GM18498 (cell line): Measurements from ENCODE around the gene CLRN1.
"Not testable (repeated sequence)": the region's sequence is repeated elsewhere in the genome, so short reads cannot be mapped to it uniquely, and the experiment has no call there.

Experiments
- ATAC-seq: cut with Tn5 transposase; IDR thresholded peaks from one replicate; pipeline ENCODE4 v1.9.1; 2021; ENCODE audit warnings: mild to moderate bottlenecking, moderate library complexity; ENCODE audit not compliant: unreplicated experiment

CLRN1 gene, protein sequence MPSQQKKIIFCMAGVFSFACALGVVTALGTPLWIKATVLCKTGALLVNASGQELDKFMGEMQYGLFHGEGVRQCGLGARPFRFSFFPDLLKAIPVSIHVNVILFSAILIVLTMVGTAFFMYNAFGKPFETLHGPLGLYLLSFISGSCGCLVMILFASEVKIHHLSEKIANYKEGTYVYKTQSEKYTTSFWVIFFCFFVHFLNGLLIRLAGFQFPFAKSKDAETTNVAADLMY

DNA sequence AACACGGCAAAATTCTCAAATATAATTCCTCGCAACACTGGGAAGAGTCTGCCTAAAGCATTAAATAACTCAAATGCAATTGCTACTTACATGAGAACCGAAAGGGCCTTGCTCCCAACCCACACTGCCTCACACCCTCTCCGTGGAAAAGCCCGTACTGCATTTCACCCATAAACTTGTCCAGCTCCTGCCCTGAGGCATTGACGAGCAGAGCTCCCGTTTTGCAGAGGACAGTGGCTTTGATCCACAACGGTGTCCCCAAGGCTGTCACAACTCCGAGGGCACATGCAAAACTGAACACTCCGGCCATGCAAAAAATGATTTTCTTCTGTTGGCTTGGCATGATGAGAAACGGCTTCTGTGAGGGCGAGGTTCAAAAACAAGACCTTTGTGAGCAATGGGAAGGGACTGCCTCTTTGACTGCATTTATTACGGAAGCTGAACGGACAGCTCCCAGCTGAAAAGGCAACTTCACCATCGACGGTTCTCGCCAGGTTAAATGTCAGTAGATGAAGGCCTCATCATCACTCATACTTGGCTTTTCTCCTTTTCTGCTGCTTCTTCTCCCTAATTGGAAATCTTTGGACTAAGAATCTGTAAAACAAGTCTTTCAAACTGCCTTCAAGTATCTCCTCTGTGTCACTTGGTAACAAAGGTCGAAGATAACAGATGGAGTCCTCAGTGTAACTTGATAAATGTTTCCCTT is at the start of gene CLRN1:
Gene CLRN1, minus strand, starts transcription at position 362 of the 706 bp plus-strand sequence. Its CDS starts 19 bp downstream, at position 343.
- no peak for ATAC-seq

DNA sequence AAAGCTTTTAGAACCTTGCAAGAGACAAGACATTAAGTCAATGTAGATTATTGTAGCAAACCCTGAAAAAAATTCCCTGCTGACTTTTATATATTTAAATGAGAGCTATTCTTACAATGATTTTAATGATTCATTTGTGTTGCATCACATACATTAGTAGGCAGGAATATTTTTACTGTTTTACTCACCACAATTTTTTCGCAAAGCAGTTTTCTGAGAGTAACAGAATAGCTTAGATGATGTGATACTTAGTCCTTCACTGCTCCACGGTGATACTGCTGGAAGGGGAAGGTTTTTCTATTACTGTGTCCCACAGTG is 43.9 kb upstream of the CLRN1 start:
- no peak for ATAC-seq

DNA sequence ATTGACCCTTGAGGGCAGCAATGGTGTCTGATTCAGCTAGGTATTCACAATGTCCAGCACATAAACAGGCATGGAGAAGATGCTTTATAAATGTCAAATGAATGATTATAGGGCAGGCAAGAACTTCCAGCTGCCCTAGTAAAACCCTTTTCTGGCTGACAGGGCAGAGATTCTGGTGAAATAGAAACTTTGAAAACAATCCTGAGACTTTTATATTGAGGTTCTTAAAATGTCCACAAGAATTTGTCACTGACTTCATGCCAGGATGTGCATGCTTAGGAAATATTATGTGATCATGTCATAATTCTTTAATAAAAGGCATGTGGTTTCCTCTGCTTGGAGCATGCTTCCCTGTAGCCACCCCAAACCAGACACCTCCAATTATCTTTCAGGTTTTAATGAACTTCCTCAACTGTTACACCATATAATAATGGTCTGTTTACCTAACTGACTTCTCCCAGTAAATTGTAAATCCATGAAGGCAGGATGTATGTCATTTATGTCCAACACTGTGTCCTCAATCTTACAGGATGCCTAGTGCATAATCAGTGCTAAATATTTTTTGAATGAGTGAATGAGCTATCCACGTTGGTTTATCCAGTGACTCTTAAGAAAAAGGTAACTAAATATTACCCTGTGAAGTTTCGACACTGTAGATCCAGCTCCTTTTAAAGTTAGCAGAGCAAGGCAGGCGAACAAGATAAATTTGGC is 43.4 kb upstream of the CLRN1 start:
- ATAC-seq: no peak

DNA sequence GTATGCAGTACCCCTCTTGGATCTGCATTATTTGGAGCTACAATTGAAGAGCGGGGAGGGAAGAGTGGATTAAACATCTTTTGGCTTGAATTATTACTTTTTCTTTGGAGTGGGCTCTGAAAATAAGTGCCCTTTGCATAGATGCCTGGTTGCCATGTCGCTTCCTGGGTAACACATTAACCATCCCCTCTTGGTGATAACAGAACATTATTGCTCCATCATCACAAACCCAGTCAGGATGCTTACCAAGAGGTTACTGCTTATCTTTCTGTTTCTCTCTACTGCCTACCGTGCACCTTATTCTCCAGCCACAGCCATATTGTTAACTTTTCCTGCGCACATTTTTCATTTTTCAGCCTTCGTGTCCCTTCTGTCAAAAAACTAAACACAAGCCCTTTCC is 42.7 kb upstream of the CLRN1 start:
- ATAC-seq: no peak

DNA sequence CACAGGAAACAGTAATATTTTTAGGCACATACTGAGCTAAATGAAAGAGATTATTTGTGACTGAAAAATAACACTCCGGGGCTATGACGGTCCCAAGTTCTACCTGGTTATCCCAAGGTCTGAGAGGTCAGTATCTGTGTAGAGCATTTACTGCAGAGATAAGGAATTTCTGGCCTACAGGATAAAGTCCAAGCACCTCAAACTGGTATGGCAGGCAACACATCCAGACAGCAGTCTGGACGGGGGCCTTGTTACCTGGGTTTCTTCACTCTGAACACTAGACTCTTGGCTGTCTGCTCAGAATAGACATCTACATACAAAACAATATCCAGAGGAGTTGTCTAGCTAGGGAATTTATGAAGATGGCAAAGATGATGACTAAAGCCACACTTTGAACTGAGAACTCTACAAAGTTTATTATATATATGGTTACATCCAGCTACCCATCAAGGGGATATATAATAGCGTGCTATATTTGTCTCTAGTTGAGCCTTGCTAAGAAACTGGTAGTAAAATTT is 42.0 kb upstream of the CLRN1 start:
- no peak for ATAC-seq

DNA sequence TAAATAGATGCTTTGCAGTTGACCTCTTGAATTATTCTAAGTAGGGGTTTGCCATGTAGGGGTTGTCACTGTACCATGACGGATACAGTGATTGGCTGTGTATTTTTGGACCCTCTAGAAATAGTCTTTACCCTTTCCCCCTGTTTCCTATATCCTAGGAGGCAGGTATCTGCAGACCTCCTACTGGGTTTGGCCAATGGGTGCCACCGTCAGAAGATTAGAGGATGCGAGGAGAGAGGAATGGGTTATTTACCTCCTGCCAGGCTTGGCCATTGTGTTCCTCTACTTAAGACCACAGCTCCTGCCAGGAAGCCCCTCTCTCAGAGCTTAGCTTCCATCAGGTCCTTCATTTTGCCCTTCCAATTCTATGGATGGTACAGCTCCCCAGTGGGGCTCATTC is 40.2 kb upstream of the CLRN1 start:
- no peak for ATAC-seq

DNA sequence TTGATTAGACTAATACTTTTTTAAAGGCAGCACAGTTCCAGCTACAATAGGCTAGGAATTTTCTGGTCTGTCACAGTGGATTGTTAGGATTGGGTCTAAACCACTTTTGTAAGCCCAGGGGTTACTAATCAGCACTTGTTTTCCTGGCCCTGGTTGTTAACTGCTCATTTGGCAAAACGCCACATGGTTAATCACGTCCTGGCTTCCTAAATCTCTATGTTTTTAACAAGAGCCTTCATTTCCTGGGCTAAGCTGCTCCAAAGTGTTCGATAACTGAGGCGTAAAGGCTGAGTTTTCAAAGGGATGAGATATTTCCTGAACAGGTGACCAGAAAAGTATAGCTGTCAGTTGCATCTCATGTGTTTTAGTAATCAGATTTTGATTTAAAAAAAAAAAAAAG is 38.9 kb upstream of the CLRN1 start:
- no peak for ATAC-seq

DNA sequence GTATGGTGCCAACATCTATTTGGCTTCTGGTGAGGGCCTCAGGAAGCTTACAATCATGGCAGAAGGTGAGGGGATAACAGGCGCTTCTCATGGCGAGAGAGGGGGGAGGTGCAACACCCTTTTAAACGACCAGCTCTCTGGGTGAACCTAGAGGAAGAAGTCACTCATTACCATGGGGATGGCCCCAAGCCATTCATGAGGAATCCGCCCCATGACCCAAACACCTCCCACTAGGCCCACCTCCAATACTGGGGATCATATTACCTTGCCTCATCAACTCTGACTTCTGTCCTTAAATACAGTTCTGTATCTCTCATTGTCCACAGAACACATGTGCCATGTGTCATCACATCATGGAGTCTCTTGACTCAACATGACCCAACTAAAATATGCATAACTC is 37.5 kb upstream of the CLRN1 start:
- no peak for ATAC-seq

DNA sequence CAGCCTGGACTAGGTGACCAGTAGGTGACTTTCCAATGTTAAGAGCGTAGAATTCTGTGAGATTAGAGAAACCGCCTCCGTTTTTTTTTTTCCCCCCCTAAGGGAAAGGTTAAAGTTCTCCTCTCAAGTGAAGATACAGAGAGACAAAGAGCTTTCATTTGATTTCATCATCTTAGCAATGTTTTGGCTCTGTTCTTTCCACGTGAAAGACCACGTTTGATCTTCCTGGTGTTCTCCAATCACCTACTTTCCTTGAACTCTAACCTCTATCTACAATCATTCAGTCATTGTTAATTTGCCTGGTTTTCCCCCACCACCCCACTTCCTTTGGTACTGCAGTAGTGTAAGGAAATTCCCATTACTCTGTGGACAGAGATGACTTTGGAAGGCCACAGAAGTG is 36.9 kb upstream of the CLRN1 start:
- ATAC-seq: no peak

DNA sequence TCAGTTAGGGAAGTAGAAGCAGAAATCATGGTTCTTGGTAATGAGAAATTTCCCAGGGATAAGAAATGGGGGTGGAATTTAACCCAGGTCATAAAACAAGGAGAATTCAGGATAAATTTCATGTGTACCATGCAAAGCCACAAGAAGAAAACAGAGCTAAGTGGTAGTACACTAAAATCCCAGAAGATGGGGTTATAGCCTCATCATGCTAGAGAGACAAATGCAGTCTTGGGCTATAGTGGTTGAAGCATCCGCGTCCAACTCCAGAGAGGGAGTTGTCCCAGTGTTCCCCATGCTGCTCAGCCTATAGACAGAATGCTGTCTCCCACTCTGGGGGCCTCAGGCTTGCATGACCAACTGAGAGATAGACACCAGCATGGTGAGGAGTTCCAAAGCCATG is 36.2 kb upstream of the CLRN1 start:
- ATAC-seq: no peak

DNA sequence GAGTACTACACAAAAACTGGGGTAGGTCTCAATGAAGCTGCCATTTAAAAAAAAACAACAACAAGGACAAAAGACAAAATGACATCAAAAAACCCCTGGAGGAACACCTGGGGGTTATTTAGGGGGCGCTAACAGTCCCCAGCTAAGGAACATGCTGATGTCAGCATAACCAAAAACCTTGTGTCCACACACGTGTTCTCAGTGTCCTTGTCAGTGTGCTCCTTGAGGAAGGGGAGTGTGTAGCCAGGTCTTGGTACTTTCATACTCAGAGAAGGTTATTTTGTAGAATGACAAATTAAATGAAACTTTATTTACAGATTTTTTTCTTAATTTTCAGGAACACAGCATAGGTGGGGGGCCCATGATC is 31.2 kb upstream of the CLRN1 start:
- ATAC-seq: no peak

DNA sequence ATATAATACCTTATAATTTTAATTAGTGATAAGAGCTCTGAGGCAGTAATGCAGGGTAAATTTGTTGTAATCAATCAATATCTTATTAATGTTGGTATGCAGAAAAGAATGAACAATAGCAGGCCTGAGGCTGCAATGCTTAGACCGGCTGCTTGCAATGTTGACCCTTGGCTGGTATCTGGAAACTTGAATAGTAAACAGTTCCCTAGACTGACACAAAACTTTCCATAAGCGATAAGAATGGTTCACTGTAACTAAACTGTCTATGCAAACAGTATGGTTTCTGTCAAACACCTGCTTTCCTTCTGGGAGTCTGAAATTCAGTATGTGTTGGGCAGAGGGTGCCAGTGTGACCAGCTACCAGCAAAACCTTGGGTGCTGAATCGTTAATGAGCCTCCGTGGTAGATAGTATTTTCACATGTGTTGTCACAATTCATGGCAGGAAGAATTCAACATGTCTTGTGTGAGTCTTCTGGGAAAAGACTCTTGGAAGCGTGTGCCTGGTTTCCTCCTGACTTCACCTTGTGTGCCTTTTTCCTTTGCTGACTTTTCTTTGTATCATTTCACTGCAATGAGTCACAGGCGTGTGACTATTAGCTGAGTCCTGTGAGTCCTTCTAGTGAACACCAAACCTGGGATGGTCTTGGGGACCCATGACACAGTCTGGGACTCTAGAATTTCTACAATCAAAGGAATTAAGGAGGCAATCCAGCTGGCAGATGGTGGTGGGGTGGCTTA is 30.7 kb upstream of the CLRN1 start:
- ATAC-seq: no peak

DNA sequence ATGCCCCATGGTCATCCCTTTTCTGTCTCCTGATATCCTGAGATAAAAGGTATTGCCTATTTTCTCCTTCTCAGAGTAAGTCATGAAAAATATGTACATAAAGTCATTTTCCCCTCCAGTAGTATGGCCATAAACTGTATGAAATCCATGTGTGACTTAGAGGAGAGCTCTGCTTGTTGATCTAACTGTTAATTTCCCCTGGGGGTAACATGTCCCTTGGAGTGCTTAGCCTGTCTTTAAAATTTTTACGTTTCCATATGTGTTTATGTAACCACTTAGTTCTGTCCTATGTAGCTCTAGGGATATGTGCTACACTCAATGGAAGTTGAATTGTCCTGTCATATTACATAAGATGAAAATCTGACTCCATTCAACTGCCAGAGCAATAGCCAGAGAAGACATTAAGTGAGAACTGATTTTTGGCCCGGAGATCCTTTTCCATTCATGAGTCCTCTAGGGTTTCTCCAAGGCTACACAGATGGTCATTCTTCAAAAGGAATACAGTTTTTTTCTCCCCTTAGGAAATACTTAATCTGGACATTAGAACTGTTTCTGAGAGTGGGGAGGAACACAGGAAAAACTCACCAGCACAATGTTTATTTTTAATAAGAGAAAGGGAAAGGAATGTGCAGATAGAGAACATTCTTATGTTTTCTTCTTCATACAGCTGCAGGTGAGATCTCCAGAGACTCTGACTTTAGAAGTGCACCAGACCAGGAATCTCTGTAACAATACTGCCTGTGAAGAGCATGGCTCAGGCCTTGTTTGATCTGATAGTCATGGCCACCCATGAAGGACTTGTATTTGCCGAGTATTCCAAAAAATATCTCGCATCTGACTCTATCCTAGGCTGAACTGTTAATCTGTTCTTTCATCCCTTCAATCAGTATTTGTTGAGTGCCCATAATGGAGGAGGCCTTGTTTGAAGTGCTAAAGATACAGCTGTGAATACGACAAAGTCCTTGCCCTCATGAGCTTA is 29.8 kb upstream of the CLRN1 start:
- ATAC-seq: no peak

DNA sequence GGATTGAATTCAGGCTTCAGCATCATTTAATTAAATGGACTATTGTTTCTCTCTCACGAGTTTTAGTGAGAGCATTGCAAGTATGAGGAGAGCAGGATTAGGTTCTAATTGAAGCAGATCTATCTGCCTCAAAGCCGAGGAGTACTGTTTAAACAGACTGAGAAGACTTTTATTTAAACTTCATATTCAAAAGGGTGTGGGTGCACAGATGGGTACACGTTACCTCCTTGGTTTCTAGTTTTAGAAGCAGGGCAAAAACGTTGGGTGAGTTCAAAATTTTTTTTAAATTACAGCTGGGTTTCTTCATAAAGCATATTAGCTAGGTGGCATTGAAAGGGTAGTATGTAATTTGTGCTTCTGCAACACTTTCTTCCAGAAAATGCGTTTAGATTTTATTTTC is 26.5 kb upstream of the CLRN1 start:
- ATAC-seq: no peak

DNA sequence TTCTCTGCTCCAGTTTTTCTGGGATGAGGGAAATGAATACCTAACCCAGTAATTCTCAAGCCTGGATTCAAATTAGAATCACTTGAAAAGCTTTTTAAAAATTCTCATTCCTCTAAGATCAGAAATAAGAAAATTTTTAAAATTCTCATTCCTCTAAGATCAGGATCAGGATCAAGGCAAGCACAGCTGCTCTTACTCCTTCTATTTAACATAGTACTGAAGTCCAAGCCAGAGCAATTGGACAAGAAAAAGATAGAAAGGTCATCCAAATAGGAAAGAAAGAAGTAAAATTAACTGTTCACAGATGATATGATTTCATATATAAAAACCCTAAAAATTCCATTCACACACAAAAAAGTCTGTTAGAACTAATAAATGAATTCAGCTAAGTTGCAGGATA is 24.2 kb upstream of the CLRN1 start:
- no peak for ATAC-seq

DNA sequence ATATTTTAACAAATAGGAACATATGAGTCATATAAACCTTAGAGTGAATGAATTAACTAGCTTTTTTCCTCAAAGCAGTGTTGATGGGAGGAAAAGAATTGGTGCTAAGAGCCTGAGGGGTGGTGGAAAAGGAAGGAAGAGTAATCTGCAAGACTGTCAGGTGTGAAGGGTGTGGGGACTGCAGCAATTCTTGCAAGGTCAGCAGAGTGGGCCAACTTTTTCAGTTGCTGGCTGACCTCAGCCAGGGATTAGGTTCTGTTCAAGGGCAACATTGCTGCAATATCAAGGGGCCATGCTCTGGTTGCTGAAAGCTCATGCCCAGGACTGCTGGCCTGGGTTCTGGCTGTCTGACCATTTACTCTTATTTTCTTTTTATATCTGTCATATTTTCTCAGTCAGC is 23.0 kb upstream of the CLRN1 start:
- ATAC-seq: no peak

DNA sequence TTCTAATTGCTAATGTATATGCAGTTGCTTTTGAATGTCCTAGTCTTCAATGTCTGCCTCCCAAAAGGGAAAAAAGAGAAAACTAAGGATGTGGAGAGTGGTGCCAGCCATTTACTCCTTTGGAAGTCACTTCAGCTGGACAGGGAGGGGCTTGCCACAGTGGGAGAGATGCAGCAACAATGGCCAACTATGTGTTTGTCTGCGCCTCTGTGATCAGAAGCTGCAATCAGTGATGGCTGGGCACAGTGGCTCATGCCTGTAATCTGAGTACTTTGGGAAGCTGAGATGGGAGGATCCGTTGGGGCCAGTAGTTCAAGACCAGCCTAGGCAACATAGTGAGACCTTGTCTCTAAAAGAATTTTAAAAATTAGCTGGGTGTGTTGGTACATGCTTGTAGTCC is 16.7 kb upstream of the CLRN1 start:
- no peak for ATAC-seq

DNA sequence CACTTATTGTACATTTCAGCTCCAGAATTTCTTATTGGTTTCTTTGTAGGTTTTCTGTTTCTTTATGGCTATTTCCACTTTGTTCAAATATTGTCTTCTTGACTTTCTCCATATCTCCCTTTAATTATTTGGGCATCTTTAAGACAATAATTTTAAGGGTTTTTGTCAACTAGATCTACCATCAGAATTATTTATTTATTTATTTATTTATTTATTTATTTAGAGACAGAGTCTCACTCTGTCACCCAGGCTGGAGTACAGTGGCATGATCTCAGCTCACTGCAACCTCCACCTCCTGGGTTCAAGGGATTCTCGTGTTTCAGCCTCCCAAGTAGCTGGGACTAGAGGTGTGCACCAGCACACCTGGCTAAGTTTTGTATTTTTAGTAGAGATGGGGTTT is 15.9 kb upstream of the CLRN1 start:
- ATAC-seq: not testable (repeated sequence)

DNA sequence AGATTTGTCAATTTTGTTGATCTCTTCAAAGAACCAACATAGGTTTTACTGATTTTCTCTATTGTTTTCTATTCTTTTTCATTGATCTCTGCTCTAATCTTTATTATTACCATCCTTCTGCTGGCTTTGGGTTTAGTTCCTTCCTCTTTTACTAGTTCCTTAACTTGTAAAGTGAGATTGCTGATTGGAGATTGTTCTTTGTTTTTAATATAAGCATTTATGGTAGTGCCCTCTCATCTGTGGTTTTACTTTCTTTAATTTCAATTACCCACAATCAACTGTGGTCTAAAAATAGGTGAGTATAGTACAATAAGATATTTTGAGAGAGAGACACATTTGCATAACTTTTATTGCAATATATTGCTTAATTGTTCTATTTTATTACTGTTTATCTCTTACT is 13.2 kb upstream of the CLRN1 start:
- no peak for ATAC-seq

DNA sequence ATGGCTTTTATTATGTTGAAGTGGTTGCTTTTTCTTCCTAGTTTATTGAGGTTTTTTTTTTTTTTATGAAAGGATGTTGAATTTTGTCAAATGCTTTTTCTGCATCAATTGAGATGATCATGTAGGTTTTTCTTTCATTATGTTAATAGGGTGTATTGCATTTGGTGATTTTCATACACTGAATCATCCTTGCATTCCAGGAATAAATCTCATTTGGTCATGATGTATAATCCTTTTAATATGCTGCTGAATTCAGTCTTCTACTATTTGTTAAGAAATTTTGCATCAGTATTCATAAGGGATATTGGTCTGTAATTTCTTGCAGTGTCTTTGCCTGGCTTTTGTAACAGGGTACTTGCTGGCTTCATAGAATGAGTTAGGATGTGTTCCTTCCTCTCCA is 11.5 kb upstream of the CLRN1 start:
- no peak for ATAC-seq
